Memory B cell (primary cell): ENCODE results near the gene NCAN.

Experiments used
- ATAC-seq: fragments of 150-1000 bp; cut with Tn5 transposase; 2 replicates; pipeline ENCODE4 v1.10.0; 2021; ENCODE audit warnings: low read depth, mild to moderate bottlenecking, moderate library complexity
- DNase-seq, 2 donors: peaks; one replicate each; pipeline ENCODE4 v3.0.0; 2022; ENCODE audit warnings: low spot score in 2 of 2
- H3K27ac Mint-ChIP-seq: one replicate; pipeline ENCODE4 v1.8.0; 2022; ENCODE audit warnings: mild to moderate bottlenecking, moderate library complexity, mixed read lengths
- H3K27me3 Mint-ChIP-seq: one replicate; pipeline ENCODE4 v1.8.0; 2022; ENCODE audit warnings: mixed read lengths
- H3K36me3 Mint-ChIP-seq: one replicate; pipeline ENCODE4 v1.8.0; 2022; ENCODE audit warnings: mild to moderate bottlenecking, mixed read lengths
- H3K4me1 Mint-ChIP-seq: one replicate; pipeline ENCODE4 v1.8.0; 2022; ENCODE audit warnings: mixed read lengths
- H3K4me3 Mint-ChIP-seq: one replicate; pipeline ENCODE4 v1.8.0; 2022; ENCODE audit warnings: mild to moderate bottlenecking, moderate library complexity, mixed read lengths
- H3K9me3 Mint-ChIP-seq: one replicate; pipeline ENCODE4 v1.8.0; 2022; ENCODE audit warnings: mixed read lengths

NCAN gene

GRCh38 chr19:19224150-19224851 lies 12.5 kb downstream of the NCAN start:
- H3K4me3 Mint-ChIP-seq = peak overlapping the region; percentile 58
- ATAC-seq (no peak), DNase-seq (no peak)
- no peaks in the 10 kb centered on the region for H3K9me3 Mint-ChIP-seq
- peaks cover 3% of the 10 kb centered on the region for H3K4me1 Mint-ChIP-seq
- peaks cover 19% of the 10 kb centered on the region for H3K27me3 Mint-ChIP-seq
- H3K27ac Mint-ChIP-seq = no peak overlapping the region
- no peaks in the 10 kb centered on the region for H3K36me3 Mint-ChIP-seq

DNA sequence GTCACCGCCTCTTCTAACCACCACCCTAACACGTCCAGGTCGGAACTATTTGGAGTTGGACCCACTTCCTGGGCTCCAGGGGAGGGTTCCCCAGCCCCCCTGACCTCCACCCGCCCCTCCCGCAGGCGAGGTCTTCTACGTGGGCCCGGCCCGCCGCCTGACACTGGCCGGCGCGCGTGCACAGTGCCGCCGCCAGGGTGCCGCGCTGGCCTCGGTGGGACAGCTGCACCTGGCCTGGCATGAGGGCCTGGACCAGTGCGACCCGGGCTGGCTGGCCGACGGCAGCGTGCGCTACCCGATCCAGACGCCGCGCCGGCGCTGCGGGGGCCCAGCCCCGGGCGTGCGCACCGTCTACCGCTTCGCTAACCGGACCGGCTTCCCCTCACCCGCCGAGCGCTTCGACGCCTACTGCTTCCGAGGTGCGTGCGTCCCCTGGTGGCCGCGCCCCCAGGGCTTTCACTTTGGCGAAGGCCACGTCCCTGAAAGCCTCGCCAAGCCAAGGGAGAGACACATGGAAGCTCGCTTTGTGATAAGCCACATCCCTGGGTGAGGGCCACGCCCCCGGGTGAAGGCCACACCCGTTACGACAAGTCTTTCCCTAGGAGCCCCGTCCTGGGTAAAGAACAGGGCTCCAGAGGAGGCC lies 13.2 kb downstream of the NCAN start:
- H3K36me3 Mint-ChIP-seq = no peaks in the 10 kb centered on the region
- H3K4me3 Mint-ChIP-seq = peak overlapping the region; percentile 74
- H3K27me3 Mint-ChIP-seq = peaks cover 19% of the 10 kb centered on the region
- H3K9me3 Mint-ChIP-seq = no peaks in the 10 kb centered on the region
- ATAC-seq = peak; percentile 94
- H3K4me1 Mint-ChIP-seq = peaks cover 3% of the 10 kb centered on the region
- peak; percentile 69 to 78 for DNase-seq
- H3K27ac Mint-ChIP-seq = no peak overlapping the region

- ATAC-seq = no peak
- no peak overlapping the region for H3K4me3 Mint-ChIP-seq
Observed at GRCh38 chr19:19226204-19226603, 14.4 kb downstream of the NCAN start.

GRCh38 chr19:19226663-19227062 lies 14.9 kb downstream of the NCAN start:
- ATAC-seq = no peak
- H3K27me3 Mint-ChIP-seq = peaks cover 21% of the 10 kb centered on the region

More at GRCh38 chr19:19226204-19226603, 14.4 kb downstream of the NCAN start:
- Mint-ChIP-seq H3K4me1 (peaks cover 3% of the 10 kb centered on the region), H3K9me3 (no peaks in the 10 kb centered on the region), H3K36me3 (no peaks in the 10 kb centered on the region), H3K27ac (no peak overlapping the region), H3K27me3 (peaks cover 21% of the 10 kb centered on the region)
- no peak for DNase-seq

DNA sequence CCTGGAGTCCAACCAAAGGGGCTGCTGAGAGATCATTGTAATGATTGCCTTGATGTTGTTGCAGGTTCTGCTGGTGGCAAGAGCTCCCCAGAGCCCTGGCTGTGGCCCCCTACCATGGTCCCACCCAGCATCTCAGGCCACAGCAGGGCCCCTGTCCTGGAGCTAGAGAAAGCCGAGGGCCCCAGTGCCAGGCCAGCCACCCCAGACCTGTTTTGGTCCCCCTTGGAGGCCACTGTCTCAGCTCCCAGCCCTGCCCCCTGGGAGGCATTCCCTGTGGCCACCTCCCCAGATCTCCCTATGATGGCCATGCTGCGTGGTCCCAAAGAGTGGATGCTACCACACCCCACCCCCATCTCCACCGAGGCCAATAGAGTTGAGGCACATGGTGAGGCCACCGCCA lies 15.5 kb downstream of the NCAN start:
- DNase-seq = no peak
- H3K4me1 Mint-ChIP-seq = peaks cover 3% of the 10 kb centered on the region
- H3K27me3 Mint-ChIP-seq = peaks cover 24% of the 10 kb centered on the region
- no peaks in the 10 kb centered on the region for H3K36me3 Mint-ChIP-seq
- no peaks in the 10 kb centered on the region for H3K9me3 Mint-ChIP-seq
- no peak for ATAC-seq
- H3K4me3 Mint-ChIP-seq = no peak overlapping the region
- no peak overlapping the region for H3K27ac Mint-ChIP-seq

More at GRCh38 chr19:19226663-19227062, 14.9 kb downstream of the NCAN start:
- Mint-ChIP-seq H3K36me3 (no peaks in the 10 kb centered on the region), H3K4me1 (peaks cover 3% of the 10 kb centered on the region), H3K4me3 (no peak overlapping the region), H3K9me3 (no peaks in the 10 kb centered on the region), H3K27ac (no peak overlapping the region)
- no peak for DNase-seq

DNA sequence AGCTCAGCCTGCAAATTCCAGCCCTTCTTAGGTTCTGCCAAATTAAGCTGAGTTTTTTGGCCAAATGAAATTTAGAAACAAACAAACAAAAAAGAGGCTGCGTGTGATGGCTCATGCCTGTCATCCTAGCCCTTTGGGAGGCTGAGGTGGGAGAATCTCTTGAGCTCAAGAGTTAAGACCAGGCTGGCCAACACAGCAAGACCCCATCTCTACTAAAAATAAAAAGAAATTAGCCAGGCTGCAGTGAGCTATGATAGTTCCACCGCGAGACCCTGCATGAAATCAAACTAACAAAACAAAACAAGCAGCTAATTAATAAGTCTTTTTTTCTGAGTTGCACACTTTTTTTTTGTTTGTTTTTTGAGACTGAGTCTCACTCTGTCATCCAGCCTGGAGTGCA lies 17.9 kb downstream of the NCAN start:
- peaks cover under 1% of the 10 kb centered on the region for H3K4me1 Mint-ChIP-seq
- ATAC-seq (no peak), DNase-seq (no peak)
- H3K27me3 Mint-ChIP-seq = peaks cover 20% of the 10 kb centered on the region
- no peaks in the 10 kb centered on the region for H3K36me3 Mint-ChIP-seq
- H3K4me3 Mint-ChIP-seq = no peak overlapping the region
- peaks cover 1% of the 10 kb centered on the region for H3K9me3 Mint-ChIP-seq
- no peak overlapping the region for H3K27ac Mint-ChIP-seq

DNA sequence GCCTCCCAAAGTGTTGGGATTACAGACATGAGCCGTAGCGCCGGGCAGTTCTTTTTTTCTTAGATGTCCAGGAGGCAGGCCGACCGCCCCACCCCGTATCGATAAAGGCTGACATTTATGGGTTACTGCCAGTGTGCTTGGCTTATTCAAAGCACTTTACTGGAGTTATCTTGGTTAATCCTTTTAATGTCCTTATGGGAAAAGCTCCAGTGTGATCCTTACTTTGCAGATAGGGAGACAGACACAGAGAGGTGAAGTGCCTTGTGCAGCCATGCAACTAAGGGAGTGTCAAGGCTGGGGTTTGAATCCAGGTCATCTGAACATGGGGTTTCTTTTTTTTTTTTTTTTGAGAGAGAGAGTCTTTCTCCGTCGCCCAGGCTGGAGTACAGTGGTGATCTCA lies 19.2 kb downstream of the NCAN start:
- no peak overlapping the region for H3K4me3 Mint-ChIP-seq
- no peaks in the 10 kb centered on the region for H3K4me1 Mint-ChIP-seq

DNA sequence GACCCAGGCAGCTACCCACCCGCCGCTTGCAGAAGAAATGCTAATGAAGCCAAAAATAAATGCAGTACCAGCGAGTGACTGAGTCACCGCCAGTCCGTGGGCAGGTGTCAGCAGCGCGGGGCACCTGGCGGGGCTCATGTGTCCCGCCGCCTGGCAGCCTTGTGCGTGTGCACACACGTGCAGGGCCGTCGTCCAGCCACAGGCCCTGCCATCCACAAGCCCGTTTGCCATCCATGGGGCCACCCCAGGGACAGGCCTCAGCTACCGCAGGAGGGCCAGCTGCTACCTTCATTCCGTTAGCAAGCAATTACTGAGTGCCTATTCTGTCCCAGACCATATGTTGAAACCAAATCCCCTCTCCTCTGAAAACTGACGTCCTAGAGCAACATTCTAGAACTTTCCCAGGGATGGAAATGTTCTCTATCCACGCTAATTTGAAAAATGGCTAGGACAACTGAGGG lies 20.5 kb downstream of the NCAN start:
- no peaks in the 10 kb centered on the region for H3K4me1 Mint-ChIP-seq
- DNase-seq (no peak), ATAC-seq (no peak)
- no peak overlapping the region for H3K4me3 Mint-ChIP-seq
- no peak overlapping the region for H3K27ac Mint-ChIP-seq
- peaks cover 14% of the 10 kb centered on the region for H3K27me3 Mint-ChIP-seq
- peaks cover 5% of the 10 kb centered on the region for H3K9me3 Mint-ChIP-seq
- H3K36me3 Mint-ChIP-seq = peaks cover 2% of the 10 kb centered on the region

More for the DNA sequence above, 19.2 kb downstream of the NCAN start:
- Mint-ChIP-seq H3K9me3 (peaks cover 1% of the 10 kb centered on the region), H3K27me3 (peaks cover 16% of the 10 kb centered on the region), H3K27ac (no peak overlapping the region), H3K36me3 (peaks cover under 1% of the 10 kb centered on the region)
- DNase-seq = no peak
- no peak for ATAC-seq

DNA sequence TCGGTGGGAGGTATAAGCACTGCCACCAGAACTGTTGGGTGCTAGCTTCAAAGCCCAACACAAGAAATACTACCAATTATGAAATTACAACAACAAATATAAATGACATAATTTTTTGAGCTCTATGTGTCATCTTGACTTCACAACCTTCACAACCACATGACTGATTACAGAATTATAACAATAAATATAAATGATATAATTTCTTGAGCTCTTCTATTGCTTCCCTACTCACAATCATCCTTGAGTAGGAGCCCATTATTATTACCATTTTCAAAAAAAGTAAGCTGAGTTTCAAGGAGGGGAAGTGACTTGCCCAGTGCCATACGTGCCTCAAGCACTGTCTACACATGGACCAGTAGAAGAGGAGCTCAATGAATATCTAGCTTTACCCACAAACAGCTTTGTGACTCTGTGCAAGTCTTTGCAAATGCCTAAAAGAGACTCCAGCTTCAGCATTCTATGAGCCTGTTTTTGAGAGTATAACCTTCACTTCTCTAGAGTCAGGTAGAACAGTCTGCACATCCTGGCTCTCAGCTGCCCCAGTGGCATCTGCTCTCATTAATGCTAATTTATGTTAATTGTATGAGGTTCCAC lies 22.6 kb downstream of the NCAN start:
- Mint-ChIP-seq H3K4me1 (no peaks in the 10 kb centered on the region), H3K27ac (no peak overlapping the region), H3K36me3 (peaks cover 2% of the 10 kb centered on the region), H3K27me3 (peaks cover 12% of the 10 kb centered on the region), H3K4me3 (no peak overlapping the region), H3K9me3 (peaks cover 5% of the 10 kb centered on the region)
- ATAC-seq = no peak
- DNase-seq = no peak

- Mint-ChIP-seq H3K27me3 (peaks cover 24% of the 10 kb centered on the region), H3K4me1 (no peaks in the 10 kb centered on the region), H3K9me3 (peaks cover 5% of the 10 kb centered on the region), H3K4me3 (no peak overlapping the region), H3K36me3 (peaks cover 2% of the 10 kb centered on the region), H3K27ac (no peak overlapping the region)
- ATAC-seq (no peak), DNase-seq (no peak)
Observed at GRCh38 chr19:19236173-19236572, 24.4 kb downstream of the NCAN start.

- DNase-seq (no peak), ATAC-seq (no peak)
- no peak overlapping the region for H3K27ac Mint-ChIP-seq
- H3K4me3 Mint-ChIP-seq = no peak overlapping the region
- peaks cover 2% of the 10 kb centered on the region for H3K36me3 Mint-ChIP-seq
- H3K4me1 Mint-ChIP-seq = no peaks in the 10 kb centered on the region
- H3K9me3 Mint-ChIP-seq = peaks cover 4% of the 10 kb centered on the region
- peaks cover 21% of the 10 kb centered on the region for H3K27me3 Mint-ChIP-seq
Observed at GRCh38 chr19:19238126-19238894, 26.6 kb downstream of the NCAN start.

- Mint-ChIP-seq H3K27ac (no peak overlapping the region), H3K4me1 (no peaks in the 10 kb centered on the region), H3K27me3 (peaks cover 21% of the 10 kb centered on the region), H3K36me3 (peaks cover 2% of the 10 kb centered on the region), H3K4me3 (no peak overlapping the region), H3K9me3 (peaks cover 4% of the 10 kb centered on the region)
- DNase-seq (no peak), ATAC-seq (no peak)
Observed at GRCh38 chr19:19239675-19240074, 27.9 kb downstream of the NCAN start.

DNA sequence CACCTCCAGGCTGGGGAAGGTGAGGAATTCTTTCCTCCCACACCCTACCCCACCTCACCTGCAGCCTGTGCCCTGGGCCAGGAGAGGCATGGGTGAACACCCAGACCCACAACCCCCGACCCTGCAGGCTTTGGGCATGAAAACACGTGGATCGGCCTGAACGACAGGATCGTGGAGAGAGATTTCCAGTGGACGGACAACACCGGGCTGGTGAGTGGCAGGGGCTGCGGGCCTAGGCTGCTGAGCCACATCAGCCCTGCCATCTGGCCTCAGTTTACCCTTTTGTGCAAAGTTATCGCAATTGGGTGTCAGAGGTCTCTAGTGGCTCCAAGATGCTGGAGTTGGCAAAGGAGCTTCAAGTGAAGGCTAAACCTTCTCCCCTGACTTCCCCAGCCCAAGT lies 28.7 kb downstream of the NCAN start:
- DNase-seq (no peak), ATAC-seq (no peak)
- Mint-ChIP-seq H3K4me1 (no peaks in the 10 kb centered on the region), H3K4me3 (no peak overlapping the region), H3K27me3 (peaks cover 21% of the 10 kb centered on the region), H3K9me3 (peaks cover 4% of the 10 kb centered on the region), H3K36me3 (peaks cover 2% of the 10 kb centered on the region), H3K27ac (no peak overlapping the region)
